ENCODE measurements around the gene STH.
"Not testable (repeated sequence)": the region's sequence is repeated elsewhere in the genome, so short reads cannot be mapped to it uniquely, and the experiment has no call there.

The STH gene

DNA sequence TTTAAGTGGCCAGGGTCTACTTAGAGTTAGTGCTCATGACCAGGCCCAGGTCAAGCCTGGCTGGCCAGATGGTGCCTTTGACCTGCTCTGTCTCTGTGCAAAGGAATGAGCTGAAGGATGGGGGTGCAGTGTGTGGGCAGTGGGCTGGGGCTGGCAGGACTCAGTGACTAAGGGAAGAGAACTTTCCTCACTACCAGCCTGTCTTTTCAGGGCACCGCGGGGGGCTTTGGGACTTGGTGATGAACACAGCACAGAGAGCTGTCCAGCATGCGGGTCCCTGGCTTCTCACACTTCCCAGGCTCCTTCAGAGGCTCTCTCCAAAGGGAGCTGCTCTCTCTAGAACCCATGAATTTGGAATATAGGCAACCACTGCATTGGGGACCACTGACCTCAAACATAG is 43.0 kb upstream of the STH start:
- no peak for TF ChIP-seq PPARA (CRISPR knock-in tag; IDR thresholded peaks at IDR 0.05; ENCODE audit: borderline replicate concordance)
- TF ChIP-seq TCF4 (CRISPR knock-in tag; IDR thresholded peaks at IDR 0.05; ENCODE audit: borderline replicate concordance): no peak
- TF ChIP-seq TOX (CRISPR knock-in tag; IDR thresholded peaks at IDR 0.05; ENCODE audit: borderline replicate concordance): no peak
- no peak for TF ChIP-seq CSDC2 (CRISPR knock-in tag; IDR thresholded peaks at IDR 0.05)
- TF ChIP-seq ZC3H10 (CRISPR knock-in tag; IDR thresholded peaks at IDR 0.05): no peak
- TF ChIP-seq OSR1 (CRISPR knock-in tag; IDR thresholded peaks at IDR 0.05): no peak
- TF ChIP-seq ZFP3 (CRISPR knock-in tag; IDR thresholded peaks at IDR 0.05): no peak
- TF ChIP-seq, protein P1, sequence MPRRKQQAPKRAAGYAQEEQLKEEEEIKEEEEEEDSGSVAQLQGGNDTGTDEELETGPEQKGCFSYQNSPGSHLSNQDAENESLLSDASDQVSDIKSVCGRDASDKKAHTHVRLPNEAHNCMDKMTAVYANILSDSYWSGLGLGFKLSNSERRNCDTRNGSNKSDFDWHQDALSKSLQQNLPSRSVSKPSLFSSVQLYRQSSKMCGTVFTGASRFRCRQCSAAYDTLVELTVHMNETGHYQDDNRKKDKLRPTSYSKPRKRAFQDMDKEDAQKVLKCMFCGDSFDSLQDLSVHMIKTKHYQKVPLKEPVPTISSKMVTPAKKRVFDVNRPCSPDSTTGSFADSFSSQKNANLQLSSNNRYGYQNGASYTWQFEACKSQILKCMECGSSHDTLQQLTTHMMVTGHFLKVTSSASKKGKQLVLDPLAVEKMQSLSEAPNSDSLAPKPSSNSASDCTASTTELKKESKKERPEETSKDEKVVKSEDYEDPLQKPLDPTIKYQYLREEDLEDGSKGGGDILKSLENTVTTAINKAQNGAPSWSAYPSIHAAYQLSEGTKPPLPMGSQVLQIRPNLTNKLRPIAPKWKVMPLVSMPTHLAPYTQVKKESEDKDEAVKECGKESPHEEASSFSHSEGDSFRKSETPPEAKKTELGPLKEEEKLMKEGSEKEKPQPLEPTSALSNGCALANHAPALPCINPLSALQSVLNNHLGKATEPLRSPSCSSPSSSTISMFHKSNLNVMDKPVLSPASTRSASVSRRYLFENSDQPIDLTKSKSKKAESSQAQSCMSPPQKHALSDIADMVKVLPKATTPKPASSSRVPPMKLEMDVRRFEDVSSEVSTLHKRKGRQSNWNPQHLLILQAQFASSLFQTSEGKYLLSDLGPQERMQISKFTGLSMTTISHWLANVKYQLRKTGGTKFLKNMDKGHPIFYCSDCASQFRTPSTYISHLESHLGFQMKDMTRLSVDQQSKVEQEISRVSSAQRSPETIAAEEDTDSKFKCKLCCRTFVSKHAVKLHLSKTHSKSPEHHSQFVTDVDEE (CRISPR knock-in tag; IDR thresholded peaks at IDR 0.05): no peak
- no peak for ATAC-seq

DNA sequence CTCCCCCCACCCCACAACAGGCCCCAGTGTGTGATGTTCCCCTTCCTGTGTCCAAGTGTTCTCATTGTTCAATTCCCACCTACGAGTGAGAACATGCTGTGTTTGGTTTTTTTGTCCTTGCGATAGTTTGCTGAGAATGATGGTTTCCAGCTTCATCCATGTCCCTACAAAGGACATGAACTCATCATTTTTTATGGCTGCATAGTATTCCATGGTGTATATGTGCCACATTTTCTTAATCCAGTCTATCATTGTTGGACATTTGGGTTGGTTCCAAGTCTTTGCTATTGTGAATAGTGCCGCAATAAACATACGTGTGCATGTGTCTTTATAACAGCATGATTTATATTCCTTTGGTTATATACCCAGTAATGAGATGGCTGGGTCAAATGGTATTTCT is 42.3 kb upstream of the STH start:
- ATAC-seq: not testable (repeated sequence)

DNA sequence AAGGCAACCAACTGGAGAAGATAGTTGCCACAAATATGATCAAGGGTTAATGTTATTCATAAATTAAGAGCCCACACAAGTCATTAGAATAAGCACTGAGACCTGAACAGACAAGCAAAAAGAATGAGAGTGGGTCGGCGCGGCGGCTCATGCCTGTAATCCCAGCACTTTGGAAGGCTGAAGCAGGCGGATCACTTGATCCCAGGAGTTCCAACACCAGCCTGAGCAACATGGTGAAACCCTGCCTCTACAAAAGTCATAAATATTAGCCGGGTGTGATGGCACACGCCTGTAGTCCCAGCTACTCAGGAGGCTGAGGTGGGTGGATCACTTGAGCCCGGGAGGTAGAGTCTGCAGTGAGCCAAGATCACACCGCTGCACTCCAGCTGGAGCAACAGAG is 40.7 kb upstream of the STH start:
- no peak for ATAC-seq
- TF ChIP-seq, protein P2, sequence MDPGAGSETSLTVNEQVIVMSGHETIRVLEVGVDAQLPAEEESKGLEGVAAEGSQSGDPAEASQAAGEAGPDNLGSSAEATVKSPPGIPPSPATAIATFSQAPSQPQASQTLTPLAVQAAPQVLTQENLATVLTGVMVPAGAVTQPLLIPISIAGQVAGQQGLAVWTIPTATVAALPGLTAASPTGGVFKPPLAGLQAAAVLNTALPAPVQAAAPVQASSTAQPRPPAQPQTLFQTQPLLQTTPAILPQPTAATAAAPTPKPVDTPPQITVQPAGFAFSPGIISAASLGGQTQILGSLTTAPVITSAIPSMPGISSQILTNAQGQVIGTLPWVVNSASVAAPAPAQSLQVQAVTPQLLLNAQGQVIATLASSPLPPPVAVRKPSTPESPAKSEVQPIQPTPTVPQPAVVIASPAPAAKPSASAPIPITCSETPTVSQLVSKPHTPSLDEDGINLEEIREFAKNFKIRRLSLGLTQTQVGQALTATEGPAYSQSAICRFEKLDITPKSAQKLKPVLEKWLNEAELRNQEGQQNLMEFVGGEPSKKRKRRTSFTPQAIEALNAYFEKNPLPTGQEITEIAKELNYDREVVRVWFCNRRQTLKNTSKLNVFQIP (CRISPR knock-in tag; IDR thresholded peaks at IDR 0.05; ENCODE audit: borderline replicate concordance, low read depth): no peak

DNA sequence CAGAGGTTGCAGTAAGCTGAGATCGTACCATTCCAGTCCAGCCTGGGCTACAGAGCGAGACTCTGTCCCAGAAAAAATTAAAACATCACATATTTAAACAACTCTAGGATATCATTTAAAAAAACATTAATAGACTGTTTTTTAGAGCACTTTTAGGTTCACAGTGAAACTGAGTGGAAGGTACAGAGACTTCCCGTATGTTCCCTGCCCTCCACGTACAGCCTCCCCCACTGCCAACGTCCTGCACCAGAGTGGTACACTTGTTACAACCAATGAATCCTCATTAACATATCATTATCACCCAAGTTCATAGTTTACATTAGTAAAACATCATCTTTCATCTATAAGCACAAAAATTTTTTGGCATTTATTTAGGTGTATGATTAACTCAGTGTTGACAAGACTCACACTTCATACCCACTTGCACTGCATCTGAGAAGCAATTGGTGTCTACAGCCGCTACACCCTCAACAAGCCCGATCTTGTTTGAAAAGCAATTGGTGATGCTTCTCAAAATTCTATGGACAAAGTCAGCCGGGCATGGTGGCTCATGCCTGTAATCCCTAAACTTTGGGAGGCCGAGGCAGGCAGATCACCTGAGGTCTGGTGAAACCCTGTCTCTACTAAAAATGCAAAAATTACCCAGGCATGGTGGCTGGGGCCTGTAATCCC is 39.9 kb upstream of the STH start:
- TF ChIP-seq, protein P1 (CRISPR knock-in tag; IDR thresholded peaks at IDR 0.05): no peak
- TF ChIP-seq ZNF8 (CRISPR knock-in tag; IDR thresholded peaks at IDR 0.05) (no peak), TOX (CRISPR knock-in tag; IDR thresholded peaks at IDR 0.05; ENCODE audit: borderline replicate concordance) (no peak), ZFP3 (CRISPR knock-in tag; IDR thresholded peaks at IDR 0.05) (no peak), SNAI2 (CRISPR knock-in tag; IDR thresholded peaks at IDR 0.05) (no peak)
- no peak for ATAC-seq

DNA sequence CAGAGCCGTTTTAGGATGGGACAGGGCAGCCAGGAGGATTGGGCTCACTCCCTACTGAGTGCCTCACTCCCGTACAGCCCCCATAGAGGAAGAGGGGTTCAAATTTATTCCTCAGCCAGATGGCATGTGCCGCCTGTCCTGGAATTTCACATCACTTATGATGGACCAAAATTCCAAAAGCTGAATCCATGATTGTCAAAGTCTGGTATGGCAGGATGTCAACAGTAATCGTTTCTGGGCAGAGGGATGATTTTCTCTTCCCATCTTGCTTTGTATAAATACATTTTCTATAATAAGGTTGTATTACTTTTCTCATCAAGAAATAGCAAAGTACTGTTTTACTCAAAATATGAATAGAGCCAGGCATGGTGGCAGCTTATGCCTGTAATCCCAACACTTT is 38.7 kb upstream of the STH start:
- ATAC-seq: no peak
- no peak for TF ChIP-seq BACH2 (CRISPR knock-in tag; IDR thresholded peaks at IDR 0.05; ENCODE audit: borderline replicate concordance)
- no peak for TF ChIP-seq ZFP3 (CRISPR knock-in tag; IDR thresholded peaks at IDR 0.05)
- TF ChIP-seq, protein P3, sequence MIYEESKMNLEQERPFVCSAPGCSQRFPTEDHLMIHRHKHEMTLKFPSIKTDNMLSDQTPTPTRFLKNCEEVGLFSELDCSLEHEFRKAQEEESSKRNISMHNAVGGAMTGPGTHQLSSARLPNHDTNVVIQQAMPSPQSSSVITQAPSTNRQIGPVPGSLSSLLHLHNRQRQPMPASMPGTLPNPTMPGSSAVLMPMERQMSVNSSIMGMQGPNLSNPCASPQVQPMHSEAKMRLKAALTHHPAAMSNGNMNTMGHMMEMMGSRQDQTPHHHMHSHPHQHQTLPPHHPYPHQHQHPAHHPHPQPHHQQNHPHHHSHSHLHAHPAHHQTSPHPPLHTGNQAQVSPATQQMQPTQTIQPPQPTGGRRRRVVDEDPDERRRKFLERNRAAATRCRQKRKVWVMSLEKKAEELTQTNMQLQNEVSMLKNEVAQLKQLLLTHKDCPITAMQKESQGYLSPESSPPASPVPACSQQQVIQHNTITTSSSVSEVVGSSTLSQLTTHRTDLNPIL (CRISPR knock-in tag; IDR thresholded peaks at IDR 0.05; ENCODE audit: low read depth): no peak
- TF ChIP-seq, protein P4, sequence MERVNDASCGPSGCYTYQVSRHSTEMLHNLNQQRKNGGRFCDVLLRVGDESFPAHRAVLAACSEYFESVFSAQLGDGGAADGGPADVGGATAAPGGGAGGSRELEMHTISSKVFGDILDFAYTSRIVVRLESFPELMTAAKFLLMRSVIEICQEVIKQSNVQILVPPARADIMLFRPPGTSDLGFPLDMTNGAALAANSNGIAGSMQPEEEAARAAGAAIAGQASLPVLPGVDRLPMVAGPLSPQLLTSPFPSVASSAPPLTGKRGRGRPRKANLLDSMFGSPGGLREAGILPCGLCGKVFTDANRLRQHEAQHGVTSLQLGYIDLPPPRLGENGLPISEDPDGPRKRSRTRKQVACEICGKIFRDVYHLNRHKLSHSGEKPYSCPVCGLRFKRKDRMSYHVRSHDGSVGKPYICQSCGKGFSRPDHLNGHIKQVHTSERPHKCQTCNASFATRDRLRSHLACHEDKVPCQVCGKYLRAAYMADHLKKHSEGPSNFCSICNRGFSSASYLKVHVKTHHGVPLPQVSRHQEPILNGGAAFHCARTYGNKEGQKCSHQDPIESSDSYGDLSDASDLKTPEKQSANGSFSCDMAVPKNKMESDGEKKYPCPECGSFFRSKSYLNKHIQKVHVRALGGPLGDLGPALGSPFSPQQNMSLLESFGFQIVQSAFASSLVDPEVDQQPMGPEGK (CRISPR knock-in tag; IDR thresholded peaks at IDR 0.05; ENCODE audit: borderline replicate concordance): no peak
- TF ChIP-seq PPARA (CRISPR knock-in tag; IDR thresholded peaks at IDR 0.05; ENCODE audit: borderline replicate concordance): no peak
- TF ChIP-seq RARB (CRISPR knock-in tag; IDR thresholded peaks at IDR 0.05): no peak
- TF ChIP-seq GLIS3 (CRISPR knock-in tag; IDR thresholded peaks at IDR 0.05): no peak
- no peak for TF ChIP-seq ZNF565 (CRISPR knock-in tag; conservative IDR thresholded peaks at IDR 0.05; ENCODE audit: low read depth)
- TF ChIP-seq, protein P1 (CRISPR knock-in tag; IDR thresholded peaks at IDR 0.05): no peak
- TF ChIP-seq OSR1 (CRISPR knock-in tag; IDR thresholded peaks at IDR 0.05): no peak
- TF ChIP-seq ZFP30 (CRISPR knock-in tag; IDR thresholded peaks at IDR 0.05): no peak
- no peak for TF ChIP-seq ZNF70 (CRISPR knock-in tag; IDR thresholded peaks at IDR 0.05)
- TF ChIP-seq TCF4 (CRISPR knock-in tag; IDR thresholded peaks at IDR 0.05; ENCODE audit: borderline replicate concordance): no peak
- TF ChIP-seq SNAI2 (CRISPR knock-in tag; IDR thresholded peaks at IDR 0.05): no peak
- no peak for TF ChIP-seq ZC3H10 (CRISPR knock-in tag; IDR thresholded peaks at IDR 0.05)
